Neural cell (in vitro differentiated cells): ENCODE results near the gene COG8. TPM values are rescaled to one million over a fixed set of nuclear protein-coding genes. Genes with fewer than 3 reads are reported as not detected.

Source experiments
- H2AFZ ChIP-seq: fragments of 200-600, 300-800 bp; sonication (generic), shearing (Covaris generic); 2 replicates; pipeline ENCODE4 v1.6.0; 2014; ENCODE audit warnings: low read depth, mild to moderate bottlenecking, antibody characterized with exemption, low read length, moderate library complexity
- H3F3A ChIP-seq: fragments of 200-600 bp; shearing (Covaris generic); 2 replicates; pipeline ENCODE4 v1.6.1; 2016; ENCODE audit warnings: mild to moderate bottlenecking, moderate library complexity, mixed read lengths, antibody characterized with exemption, low read length; ENCODE audit not compliant: insufficient read depth, poor library complexity, severe bottlenecking
- H3K27ac ChIP-seq: fragments of 200-600, 300-800 bp; sonication (generic), shearing (Covaris generic); 2 replicates; pipeline ENCODE4 v1.5.1; 2014; ENCODE audit warnings: mild to moderate bottlenecking, low read length, moderate library complexity
- H3K27me3 ChIP-seq: fragments of 300-800, 200-600 bp; sonication (generic), shearing (Covaris generic); 2 replicates; pipeline ENCODE4 v1.6.0; 2014; ENCODE audit warnings: mild to moderate bottlenecking, low read depth, low read length, moderate library complexity; ENCODE audit not compliant: insufficient read depth
- H3K36me3 ChIP-seq: fragments of 300-800, 200-600 bp; sonication (generic), shearing (Covaris generic); 2 replicates; pipeline ENCODE4 v1.5.1; 2014; ENCODE audit warnings: mild to moderate bottlenecking, antibody characterized with exemption, low read length, moderate library complexity; ENCODE audit not compliant: insufficient read depth
- H3K4me2 ChIP-seq: fragments of 300-800, 200-600 bp; sonication (generic), shearing (Covaris generic); 2 replicates; pipeline ENCODE4 v1.6.0; 2014; ENCODE audit warnings: mild to moderate bottlenecking, low read length
- H3K4me3 ChIP-seq: fragments of 300-800, 200-600 bp; sonication (generic), shearing (Covaris generic); 2 replicates; pipeline ENCODE4 v1.5.1; 2014; ENCODE audit warnings: mild to moderate bottlenecking, low read length, moderate library complexity
- H3K79me2 ChIP-seq: fragments of 200-600 bp; shearing (Covaris generic); replicated peaks from 2 replicates; pipeline ENCODE4 v1.6.0; 2014; ENCODE audit warnings: mild to moderate bottlenecking, low read length, moderate library complexity; ENCODE audit not compliant: insufficient read depth
- H3K9ac ChIP-seq: fragments of 300-800, 200-600 bp; sonication (generic), shearing (Covaris generic); 2 replicates; pipeline ENCODE4 v1.6.1; 2016; ENCODE audit warnings: mild to moderate bottlenecking, low read length, mixed read lengths
- H3K9me2 ChIP-seq: fragments of 200-600 bp; shearing (Covaris generic); 2 replicates; pipeline ENCODE4 v1.6.1; 2016; ENCODE audit warnings: mild to moderate bottlenecking, low read length, mixed read lengths; ENCODE audit not compliant: insufficient read depth
- H3K9me3 ChIP-seq: fragments of 200-600, 300-800 bp; sonication (generic), shearing (Covaris generic); 2 replicates; pipeline ENCODE4 v1.6.1; 2016; ENCODE audit warnings: mild to moderate bottlenecking, mixed run types, low read length, moderate library complexity, mixed read lengths
- H4K20me1 ChIP-seq: fragments of 200-600 bp; shearing (Covaris generic); 2 replicates; pipeline ENCODE4 v1.6.1; 2016; ENCODE audit warnings: mild to moderate bottlenecking, mixed run types; ENCODE audit not compliant: insufficient read depth
- EP300 ChIP-seq: fragments of 450-650 bp; conservative IDR thresholded peaks from 2 replicates; pipeline ENCODE4 v1.6.1; 2014; ENCODE audit warnings: antibody characterized with exemption, mild to moderate bottlenecking, moderate library complexity; ENCODE audit not compliant: poor library complexity, severe bottlenecking
- EZH2 ChIP-seq: fragments of 200-600, 300-800 bp; shearing (Covaris generic), sonication (generic); IDR thresholded peaks from 2 replicates; pipeline ENCODE4 v1.6.1; 2014; ENCODE audit warnings: antibody characterized with exemption, low read length, borderline replicate concordance, mild to moderate bottlenecking; ENCODE audit not compliant: insufficient read depth, poor library complexity, severe bottlenecking
- MXI1 ChIP-seq: fragments of 450-650 bp; conservative IDR thresholded peaks from 2 replicates; pipeline ENCODE4 v1.6.1; 2014; ENCODE audit warnings: antibody characterized with exemption, mild to moderate bottlenecking; ENCODE audit not compliant: poor library complexity, severe bottlenecking
- POLR2AphosphoS5 ChIP-seq: IDR thresholded peaks from 2 replicates; pipeline ENCODE4 v1.6.1; 2012
- RAD21 ChIP-seq: fragments of 450-650 bp; conservative IDR thresholded peaks from 2 replicates; pipeline ENCODE4 v1.6.1; 2014; ENCODE audit warnings: antibody characterized with exemption, mild to moderate bottlenecking, moderate library complexity
- SMC3 ChIP-seq: fragments of 450-650 bp; conservative IDR thresholded peaks from 2 replicates; pipeline ENCODE4 v1.6.1; 2014; ENCODE audit warnings: antibody characterized with exemption, mild to moderate bottlenecking, moderate library complexity; ENCODE audit not compliant: poor library complexity
- TAF1 ChIP-seq: IDR thresholded peaks from 2 replicates; pipeline ENCODE4 v1.6.1; 2012; ENCODE audit warnings: low read depth
- polyA plus RNA-seq: library from polyadenylated mRNA; depleted of rRNA; stranded (reverse); fragments of >200 nt; gene quantifications from 2 replicates; pipeline ENCODE4 v1.2.3, GENCODE V29; 2014
- TF ChIP-seq, protein P1 (sequence below): fragments of 450-650 bp; IDR thresholded peaks from 2 replicates; pipeline ENCODE4 v1.5.1; 2014; ENCODE audit warnings: antibody characterized with exemption, mild to moderate bottlenecking, moderate library complexity; ENCODE audit not compliant: poor library complexity, severe bottlenecking
- TF ChIP-seq, protein P2 (sequence below): IDR thresholded peaks from 2 replicates; pipeline ENCODE4 v1.6.1; 2012; ENCODE audit warnings: borderline replicate concordance

Gene COG8
- polyA plus RNA-seq, 1 donor from 2014 or later: 27.8 TPM

DNA sequence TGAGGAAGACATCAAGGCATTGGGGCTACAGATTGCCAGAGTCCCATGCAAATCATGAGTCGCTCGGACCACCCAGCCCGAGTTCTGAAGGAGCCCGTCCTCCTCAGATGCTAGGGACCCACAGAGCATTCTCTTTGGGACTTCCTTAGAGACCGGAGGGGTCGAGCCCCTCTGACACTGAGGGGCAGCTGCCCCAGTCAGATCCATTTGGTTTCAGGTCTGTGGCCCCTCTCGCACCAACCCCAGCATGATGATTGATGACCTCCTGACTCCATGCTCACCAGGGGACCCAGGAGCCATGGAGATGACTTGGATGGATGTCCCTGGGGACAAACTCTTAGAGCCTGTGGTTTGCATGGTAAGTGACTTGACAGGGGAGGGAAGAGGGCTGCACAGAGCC, 17.0 kb downstream of the COG8 start:
- Histone ChIP-seq H3K9me2 (no peaks in the 10 kb centered on the region), H3K9me3 (no peaks in the 10 kb centered on the region), H3K36me3 (no peaks in the 10 kb centered on the region), H4K20me1 (peaks cover 6% of the 10 kb centered on the region), H3K4me2 (no peak overlapping the region), H2AFZ (no peak overlapping the region), H3F3A (no peaks in the 10 kb centered on the region), H3K79me2 (peaks cover 22% of the 10 kb centered on the region), H3K4me3 (no peak overlapping the region), H3K27me3 (no peaks in the 10 kb centered on the region), H3K9ac (no peak overlapping the region), H3K27ac (no peak overlapping the region)
- no peak for TF ChIP-seq SMC3
- TF ChIP-seq POLR2AphosphoS5: no peak
- no peak for TF ChIP-seq EP300
- TF ChIP-seq, protein P1, sequence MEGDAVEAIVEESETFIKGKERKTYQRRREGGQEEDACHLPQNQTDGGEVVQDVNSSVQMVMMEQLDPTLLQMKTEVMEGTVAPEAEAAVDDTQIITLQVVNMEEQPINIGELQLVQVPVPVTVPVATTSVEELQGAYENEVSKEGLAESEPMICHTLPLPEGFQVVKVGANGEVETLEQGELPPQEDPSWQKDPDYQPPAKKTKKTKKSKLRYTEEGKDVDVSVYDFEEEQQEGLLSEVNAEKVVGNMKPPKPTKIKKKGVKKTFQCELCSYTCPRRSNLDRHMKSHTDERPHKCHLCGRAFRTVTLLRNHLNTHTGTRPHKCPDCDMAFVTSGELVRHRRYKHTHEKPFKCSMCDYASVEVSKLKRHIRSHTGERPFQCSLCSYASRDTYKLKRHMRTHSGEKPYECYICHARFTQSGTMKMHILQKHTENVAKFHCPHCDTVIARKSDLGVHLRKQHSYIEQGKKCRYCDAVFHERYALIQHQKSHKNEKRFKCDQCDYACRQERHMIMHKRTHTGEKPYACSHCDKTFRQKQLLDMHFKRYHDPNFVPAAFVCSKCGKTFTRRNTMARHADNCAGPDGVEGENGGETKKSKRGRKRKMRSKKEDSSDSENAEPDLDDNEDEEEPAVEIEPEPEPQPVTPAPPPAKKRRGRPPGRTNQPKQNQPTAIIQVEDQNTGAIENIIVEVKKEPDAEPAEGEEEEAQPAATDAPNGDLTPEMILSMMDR: no peak
- TF ChIP-seq TAF1: no peak
- no peak for TF ChIP-seq MXI1
- TF ChIP-seq, protein P2, sequence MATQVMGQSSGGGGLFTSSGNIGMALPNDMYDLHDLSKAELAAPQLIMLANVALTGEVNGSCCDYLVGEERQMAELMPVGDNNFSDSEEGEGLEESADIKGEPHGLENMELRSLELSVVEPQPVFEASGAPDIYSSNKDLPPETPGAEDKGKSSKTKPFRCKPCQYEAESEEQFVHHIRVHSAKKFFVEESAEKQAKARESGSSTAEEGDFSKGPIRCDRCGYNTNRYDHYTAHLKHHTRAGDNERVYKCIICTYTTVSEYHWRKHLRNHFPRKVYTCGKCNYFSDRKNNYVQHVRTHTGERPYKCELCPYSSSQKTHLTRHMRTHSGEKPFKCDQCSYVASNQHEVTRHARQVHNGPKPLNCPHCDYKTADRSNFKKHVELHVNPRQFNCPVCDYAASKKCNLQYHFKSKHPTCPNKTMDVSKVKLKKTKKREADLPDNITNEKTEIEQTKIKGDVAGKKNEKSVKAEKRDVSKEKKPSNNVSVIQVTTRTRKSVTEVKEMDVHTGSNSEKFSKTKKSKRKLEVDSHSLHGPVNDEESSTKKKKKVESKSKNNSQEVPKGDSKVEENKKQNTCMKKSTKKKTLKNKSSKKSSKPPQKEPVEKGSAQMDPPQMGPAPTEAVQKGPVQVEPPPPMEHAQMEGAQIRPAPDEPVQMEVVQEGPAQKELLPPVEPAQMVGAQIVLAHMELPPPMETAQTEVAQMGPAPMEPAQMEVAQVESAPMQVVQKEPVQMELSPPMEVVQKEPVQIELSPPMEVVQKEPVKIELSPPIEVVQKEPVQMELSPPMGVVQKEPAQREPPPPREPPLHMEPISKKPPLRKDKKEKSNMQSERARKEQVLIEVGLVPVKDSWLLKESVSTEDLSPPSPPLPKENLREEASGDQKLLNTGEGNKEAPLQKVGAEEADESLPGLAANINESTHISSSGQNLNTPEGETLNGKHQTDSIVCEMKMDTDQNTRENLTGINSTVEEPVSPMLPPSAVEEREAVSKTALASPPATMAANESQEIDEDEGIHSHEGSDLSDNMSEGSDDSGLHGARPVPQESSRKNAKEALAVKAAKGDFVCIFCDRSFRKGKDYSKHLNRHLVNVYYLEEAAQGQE: no peak
- TF ChIP-seq EZH2: no peak
- TF ChIP-seq RAD21: no peak

DNA sequence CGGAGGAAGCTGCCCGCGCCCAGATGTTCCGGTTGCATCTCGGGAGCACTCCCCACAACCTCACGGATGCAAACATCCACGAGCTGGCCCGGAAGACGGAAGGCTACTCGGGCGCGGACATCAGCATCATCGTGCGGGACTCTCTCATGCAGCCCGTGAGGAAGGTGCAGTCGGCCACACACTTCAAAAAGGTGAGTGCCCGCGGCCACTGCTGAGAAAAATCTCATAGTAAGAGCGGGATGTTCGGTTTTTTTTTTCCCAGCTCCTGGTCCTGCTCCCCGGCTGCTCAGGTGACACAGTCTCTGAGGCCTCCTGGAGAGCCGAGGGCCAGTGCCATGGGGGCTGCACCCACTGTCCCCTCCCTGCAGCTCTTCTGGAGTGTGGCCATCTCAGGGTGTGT, 18.3 kb downstream of the COG8 start:
- H3K9me3 ChIP-seq: no peaks in the 10 kb centered on the region
- no peak overlapping the region for H2AFZ ChIP-seq
- H3K9me2 ChIP-seq: no peaks in the 10 kb centered on the region
- no peak overlapping the region for H3K27ac ChIP-seq
- H3K79me2 ChIP-seq: peaks cover 11% of the 10 kb centered on the region
- H4K20me1 ChIP-seq: peaks cover 6% of the 10 kb centered on the region
- H3K4me3 ChIP-seq: no peak overlapping the region
- no peaks in the 10 kb centered on the region for H3F3A ChIP-seq
- no peak overlapping the region for H3K4me2 ChIP-seq
- TF ChIP-seq TAF1 (no peak), SMC3 (no peak), MXI1 (no peak), EZH2 (no peak), POLR2AphosphoS5 (no peak), EP300 (no peak), RAD21 (no peak)
- TF ChIP-seq, protein P1: no peak
- TF ChIP-seq, protein P2: no peak
- H3K27me3 ChIP-seq: no peaks in the 10 kb centered on the region
- no peak overlapping the region for H3K9ac ChIP-seq
- H3K36me3 ChIP-seq: peaks cover 2% of the 10 kb centered on the region
